D721Med (cell line): ENCODE measurements around the gene GALNT2.
A peak's percentile ranks its signal among the peaks of the same experiment; 100 is the strongest.

Experiments
- DNase-seq: peaks from one replicate; pipeline ENCODE4 v3.0.0; 2011; ENCODE audit warnings: low spot score; ENCODE audit not compliant: insufficient read length
- FAIRE-seq: peaks from 2 replicates; lab custom pipeline; 2011; peaks lifted over from hg19 to GRCh38; lab: Jason Lieb, UNC
- CTCF ChIP-seq: IDR thresholded peaks from 2 replicates; pipeline ENCODE4 v1.5.1; 2012; ENCODE audit warnings: mild to moderate bottlenecking, control low read depth; ENCODE audit not compliant: insufficient read depth; ENCODE audit errors: missing control alignments

The GALNT2 gene

GRCh38 chr1:230028602-230029223 is 38.3 kb upstream of the GALNT2 start:
- TF ChIP-seq CTCF, result no peak
- DNase-seq (no peak), FAIRE-seq (no peak)

GRCh38 chr1:230029244-230029941 is 37.6 kb upstream of the GALNT2 start:
- FAIRE-seq (no peak), DNase-seq (peak; percentile 49)

GRCh38 chr1:230030122-230030821 is 36.8 kb upstream of the GALNT2 start:
- no peak for TF ChIP-seq CTCF
- peak; percentile 86 for FAIRE-seq
- DNase-seq, result no peak

More at GRCh38 chr1:230029244-230029941, 37.6 kb upstream of the GALNT2 start:
- TF ChIP-seq CTCF, result no peak

- no peak for TF ChIP-seq CTCF
- FAIRE-seq (no peak), DNase-seq (no peak)
Measured at GRCh38 chr1:230031131-230031530, 35.9 kb upstream of the GALNT2 start.

- no peak for DNase-seq
- FAIRE-seq, result no peak
- no peak for TF ChIP-seq CTCF
Measured at GRCh38 chr1:230032516-230033281, 34.3 kb upstream of the GALNT2 start.

GRCh38 chr1:230037261-230037660 is 29.8 kb upstream of the GALNT2 start:
- TF ChIP-seq CTCF, result no peak
- FAIRE-seq (no peak), DNase-seq (no peak)
